HEK293 (cell line): Measurements from ENCODE around the gene PRCC.

Experiments
- CTCF ChIP-seq: fragments of 450-650 bp; formaldehyde crosslinking; IDR thresholded peaks from 2 replicates; pipeline ENCODE4 v1.5.1; 2016; ENCODE audit warnings: missing biosample characterization, missing genetic modification characterization
- ZFP3 ChIP-seq: fragments of 450-650 bp; formaldehyde crosslinking; IDR thresholded peaks from 2 replicates; pipeline ENCODE4 v1.5.1; 2016; ENCODE audit warnings: low read depth, missing biosample characterization, missing genetic modification characterization
- ZXDB ChIP-seq: fragments of 450-650 bp; formaldehyde crosslinking; IDR thresholded peaks from 2 replicates; pipeline ENCODE4 v1.5.1; 2016; ENCODE audit warnings: missing biosample characterization, missing genetic modification characterization

GRCh38 chr1:156725683-156726280 is 41.6 kb upstream of the PRCC start:
- no peak for TF ChIP-seq ZFP3
- peak; percentile 41; the same call in 1 of the 2 replicates for TF ChIP-seq ZXDB (tag by site-specific recombination)
- peak; percentile 98 for TF ChIP-seq CTCF (tag by site-specific recombination)
